OCI-LY7 (cell line): ENCODE data around the gene VWA2. TPM values are rescaled to one million over a fixed set of nuclear protein-coding genes. Genes with fewer than 3 reads are reported as not detected.

ENCODE experiments used
- BruUV-seq: library from RNA; stranded (reverse); fragments of 400-500 nt; replicated peaks from 2 replicates; lab custom pipeline; 2021; lab: Mats Ljungman, UMichigan
- CTCF ChIA-PET: fragments of 300-600 bp; sonication (Branson Sonifier 250); formaldehyde crosslinking; loops from one replicate; lab custom pipeline; 2022; ENCODE audit warnings: antibody characterized with exemption; ENCODE audit not compliant: unreplicated experiment; lab: Charles Lee
- POLR2A ChIA-PET: fragments of 300-600 bp; sonication (Branson Sonifier 250); formaldehyde crosslinking; loops from one replicate; lab custom pipeline; 2022; ENCODE audit warnings: antibody characterized with exemption; lab: Charles Lee
- DNase-seq: peaks from one replicate; pipeline ENCODE4 v3.0.0-alpha.2; 2015; ENCODE audit warnings: low spot score
- H2AFZ ChIP-seq: fragments of 200-600 bp; sonication (generic), shearing (Covaris generic); 2 replicates; pipeline ENCODE4 v1.6.1; 2014; ENCODE audit warnings: mild to moderate bottlenecking, antibody characterized with exemption, low read length, moderate library complexity
- H3K27ac ChIP-seq: fragments of 200-600 bp; sonication (generic); 2 replicates; pipeline ENCODE4 v1.5.1; 2014; ENCODE audit warnings: mixed run types, low read depth, mild to moderate bottlenecking, moderate library complexity, low read length, inconsistent platforms; ENCODE audit not compliant: poor library complexity, severe bottlenecking
- H3K36me3 ChIP-seq: fragments of 200-600 bp; sonication (generic); 2 replicates; pipeline ENCODE4 v1.6.1; 2014; ENCODE audit warnings: mild to moderate bottlenecking, antibody characterized with exemption, low read length, moderate library complexity, mixed read lengths; ENCODE audit not compliant: insufficient read depth
- H3K4me1 ChIP-seq: fragments of 200-600 bp; sonication (generic); 2 replicates; pipeline ENCODE4 v1.5.1; 2014; ENCODE audit warnings: mild to moderate bottlenecking, low read length; ENCODE audit not compliant: insufficient read depth, poor library complexity, severe bottlenecking
- H3K4me2 ChIP-seq: fragments of 200-600 bp; sonication (generic); 2 replicates; pipeline ENCODE4 v1.6.1; 2014; ENCODE audit warnings: mild to moderate bottlenecking, low read length
- H3K4me3 ChIP-seq: fragments of 200-600 bp; sonication (generic); 2 replicates; pipeline ENCODE4 v1.5.1; 2014; ENCODE audit warnings: mild to moderate bottlenecking, low read depth, low read length; ENCODE audit not compliant: poor library complexity, severe bottlenecking
- H3K79me2 ChIP-seq: fragments of 200-600 bp; sonication (generic); 2 replicates; pipeline ENCODE4 v1.6.1; 2016; ENCODE audit warnings: low read depth, mild to moderate bottlenecking, low read length, moderate library complexity, mixed read lengths; ENCODE audit not compliant: insufficient read depth
- H3K9me2 ChIP-seq: fragments of 200-600 bp; sonication (generic); 2 replicates; pipeline ENCODE4 v1.6.1; 2016; ENCODE audit warnings: mild to moderate bottlenecking, low read length, mixed read lengths; ENCODE audit not compliant: insufficient read depth
- H3K9me3 ChIP-seq: fragments of 200-600 bp; sonication (generic); 2 replicates; pipeline ENCODE4 v1.6.1; 2014; ENCODE audit warnings: mild to moderate bottlenecking, mixed run types, low read length, mixed read lengths
- H4K20me1 ChIP-seq: fragments of 200-600 bp; sonication (generic); 2 replicates; pipeline ENCODE4 v1.6.1; 2014; ENCODE audit warnings: mild to moderate bottlenecking, antibody characterized with exemption, low read length, moderate library complexity, mixed read lengths; ENCODE audit not compliant: insufficient read depth
- CTCF ChIP-seq: fragments of 200-600 bp; sonication (generic); conservative IDR thresholded peaks from 2 replicates; pipeline ENCODE4 v1.5.1; 2014; ENCODE audit warnings: mild to moderate bottlenecking, antibody characterized with exemption, low read length, moderate library complexity, mixed read lengths
- EZH2phosphoT487 ChIP-seq: fragments of 200-600 bp; sonication (generic); IDR thresholded peaks from 2 replicates; pipeline ENCODE4 v1.6.1; 2018; ENCODE audit warnings: low read depth, borderline replicate concordance, mild to moderate bottlenecking, mixed run types, antibody characterized with exemption, low read length, moderate library complexity, mixed read lengths
- intact Hi-C: fragments of 100-400 bp; cut with micrococcal nuclease; formaldehyde crosslinking; loops from one replicate; pipeline ENCODE4 v1.10.0; 2022; ENCODE audit not compliant: unreplicated experiment
- total RNA-seq, 2 experiments: library from RNA; depleted of rRNA in 1 of 2; stranded (reverse); fragments of >200 nt in 1 of 2; shearing (Covaris generic) in 1 of 2; gene quantifications; 2 replicates each; pipeline ENCODE4 v1.2.3, GENCODE V29; 2014 to 2022

The VWA2 gene
- total RNA-seq, 2 experiments from 2014 or later, result not detected

- Histone ChIP-seq H3K9me3 (no peaks in the 10 kb centered on the region), H3K4me3 (no peak overlapping the region), H3K36me3 (no peaks in the 10 kb centered on the region), H3K4me1 (no peaks in the 10 kb centered on the region), H2AFZ (no peak overlapping the region), H3K4me2 (no peak overlapping the region), H3K9me2 (no peaks in the 10 kb centered on the region), H4K20me1 (no peaks in the 10 kb centered on the region), H3K79me2 (no peaks in the 10 kb centered on the region), H3K27ac (no peak overlapping the region)
- DNase-seq, result no peak
- TF ChIP-seq EZH2phosphoT487, result no peak
- TF ChIP-seq CTCF, result no peak
- ChIA-PET POLR2A (interaction anchor here (0.6 kb wide), 1 partner anchor 429 kb away, joined by 4 read pairs; no protein-coding TSS in a partner anchor), CTCF (no interaction called here)
- no TSS peak for BruUV-seq
- intact Hi-C loops, result no loop called here
These were observed 80.6 kb downstream of the VWA2 start for GRCh38 chr10:114319406-114320248.

GRCh38 chr10:114320249-114321116, 81.4 kb downstream of the VWA2 start:
- no peaks in the 10 kb centered on the region for H3K4me1 ChIP-seq
- H3K27ac ChIP-seq, result no peak overlapping the region
- ChIA-PET POLR2A (interaction anchor here (0.6 kb wide), 1 partner anchor 428 kb away, joined by 4 read pairs; no protein-coding TSS in a partner anchor), CTCF (no interaction called here)
- intact Hi-C loops, result no loop called here
- H3K79me2 ChIP-seq, result no peaks in the 10 kb centered on the region
- no peaks in the 10 kb centered on the region for H3K36me3 ChIP-seq
- no peak overlapping the region for H3K4me2 ChIP-seq
- no TSS peak for BruUV-seq
- no peak overlapping the region for H2AFZ ChIP-seq
- no peak for DNase-seq
- TF ChIP-seq EZH2phosphoT487 (no peak), CTCF (no peak)
- H3K9me3 ChIP-seq, result no peaks in the 10 kb centered on the region
- H3K9me2 ChIP-seq, result no peaks in the 10 kb centered on the region
- H4K20me1 ChIP-seq, result no peaks in the 10 kb centered on the region
- no peak overlapping the region for H3K4me3 ChIP-seq
